ENCODE data around the gene DLG2.
"Not testable (repeated sequence)": the region's sequence is repeated elsewhere in the genome, so short reads cannot be mapped to it uniquely, and the experiment has no call there.

DLG2 gene

DNA sequence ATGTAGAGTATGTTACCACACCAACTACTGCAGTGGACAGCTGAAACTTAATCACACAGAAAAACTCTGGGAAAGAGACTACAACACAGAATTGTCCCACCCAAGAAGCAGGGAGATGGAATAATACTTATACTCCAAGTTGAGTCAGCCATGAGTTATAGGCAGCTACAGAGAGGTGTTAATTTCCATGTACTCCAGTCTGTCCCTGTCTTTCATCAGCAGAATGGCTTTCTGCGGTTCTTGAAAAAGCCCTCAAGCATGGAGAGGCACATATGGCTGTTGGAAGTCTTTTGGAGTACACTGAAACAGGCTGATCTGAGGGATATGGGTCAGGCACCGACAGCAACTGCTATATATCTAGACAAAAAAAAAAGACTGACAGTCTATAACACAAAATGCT, 219.5 kb downstream of the DLG2 start:
- no peak for DNase-seq (ENCODE audit: low read depth)
- TF ChIP-seq CTCF (conservative IDR thresholded peaks at IDR 0.05; ENCODE audit: low read depth, low read length): no peak
- H3K4me3 ChIP-seq (ENCODE audit: low read depth, low read length): no peak overlapping the region

- DNase-seq (ENCODE audit: low read depth): no peak
- no peak for TF ChIP-seq CTCF (conservative IDR thresholded peaks at IDR 0.05; ENCODE audit: low read depth, low read length)
- no peak overlapping the region for H3K4me3 ChIP-seq (ENCODE audit: low read depth, low read length)
These were observed 220.3 kb downstream of the DLG2 start for GRCh38 chr11:85406841-85407240.

- no peak for DNase-seq (ENCODE audit: low read depth)
- no peak for TF ChIP-seq CTCF (conservative IDR thresholded peaks at IDR 0.05; ENCODE audit: low read depth, low read length)
- H3K4me3 ChIP-seq (ENCODE audit: low read depth, low read length): no peak overlapping the region
These were observed 220.8 kb downstream of the DLG2 start for GRCh38 chr11:85406316-85406715.

DNA sequence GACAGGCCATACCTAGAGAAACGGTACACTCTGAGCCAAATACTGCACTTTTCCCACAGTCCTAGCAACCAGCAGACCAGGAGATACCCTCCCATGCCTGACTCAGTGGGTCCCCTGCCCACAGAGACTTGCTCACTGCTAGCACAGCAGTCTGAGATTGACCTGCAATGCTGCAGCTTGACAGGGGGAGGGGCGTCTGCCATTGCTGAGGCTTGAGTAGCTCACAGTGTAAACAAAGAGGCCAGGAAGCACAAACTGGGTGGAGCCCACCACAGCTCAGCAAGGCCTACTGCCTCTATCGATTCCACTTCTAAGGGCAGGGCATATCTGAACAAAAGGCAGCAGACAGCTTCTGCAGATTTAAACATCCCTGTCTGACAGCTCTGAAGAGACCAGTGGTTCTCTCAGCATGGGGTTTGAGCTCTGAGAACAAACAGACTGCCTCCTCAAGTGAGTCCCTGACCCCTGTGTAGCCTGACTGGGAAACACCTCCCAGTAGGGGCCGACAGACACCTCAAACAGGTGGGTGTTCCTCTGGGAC, 231.6 kb downstream of the DLG2 start:
- not testable (repeated sequence) for DNase-seq (ENCODE audit: low read depth); H3K4me3 ChIP-seq (ENCODE audit: low read depth, low read length)

- no peak for DNase-seq (ENCODE audit: low read depth)
- no peak for TF ChIP-seq CTCF (conservative IDR thresholded peaks at IDR 0.05; ENCODE audit: low read depth, low read length)
- no peak overlapping the region for H3K4me3 ChIP-seq (ENCODE audit: low read depth, low read length)
These were observed 232.9 kb downstream of the DLG2 start for GRCh38 chr11:85394283-85394682.

DNA sequence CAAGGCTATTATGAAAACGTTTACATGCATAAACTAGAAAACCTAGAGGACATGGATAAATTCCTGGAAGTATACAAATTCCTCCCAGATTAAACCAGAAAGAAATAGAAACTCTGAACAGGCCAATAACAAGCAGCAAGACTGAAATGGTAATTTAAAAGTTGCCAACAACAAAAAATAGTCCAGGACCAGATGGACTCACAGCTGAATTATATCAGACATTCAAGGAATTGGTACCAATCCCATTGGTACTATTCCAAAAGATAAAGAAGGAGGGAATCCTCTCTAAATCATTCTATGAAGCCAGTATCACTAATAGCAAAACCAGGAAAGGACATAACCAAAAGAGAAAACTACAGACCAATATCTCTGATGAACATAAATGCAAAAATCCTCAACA, 236.0 kb downstream of the DLG2 start:
- H3K4me3 ChIP-seq (ENCODE audit: low read depth, low read length): no peak overlapping the region
- no peak for TF ChIP-seq CTCF (conservative IDR thresholded peaks at IDR 0.05; ENCODE audit: low read depth, low read length)
- DNase-seq (ENCODE audit: low read depth): no peak

DNA sequence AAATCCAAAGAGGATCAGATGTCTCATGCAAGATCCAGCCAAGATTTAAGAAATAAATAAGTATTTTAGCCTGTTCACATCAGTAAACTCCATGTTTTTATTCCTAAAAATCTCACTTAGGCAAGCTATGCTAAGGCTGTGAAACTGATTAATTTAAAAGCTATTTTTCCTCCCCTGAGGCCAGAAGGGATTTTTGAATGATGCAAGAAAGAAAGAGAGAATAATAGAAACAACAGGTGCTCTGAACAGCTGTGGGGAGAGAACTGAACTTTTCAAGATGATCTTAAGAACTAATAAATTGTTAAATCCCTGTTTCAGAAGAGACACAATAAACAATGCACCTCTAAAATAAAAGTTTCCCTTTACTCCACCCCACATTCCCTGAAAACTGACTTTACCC, 241.6 kb downstream of the DLG2 start:
- H3K4me3 ChIP-seq (ENCODE audit: low read depth, low read length): no peak overlapping the region
- DNase-seq (ENCODE audit: low read depth): no peak
- TF ChIP-seq CTCF (conservative IDR thresholded peaks at IDR 0.05; ENCODE audit: low read depth, low read length): no peak

DNA sequence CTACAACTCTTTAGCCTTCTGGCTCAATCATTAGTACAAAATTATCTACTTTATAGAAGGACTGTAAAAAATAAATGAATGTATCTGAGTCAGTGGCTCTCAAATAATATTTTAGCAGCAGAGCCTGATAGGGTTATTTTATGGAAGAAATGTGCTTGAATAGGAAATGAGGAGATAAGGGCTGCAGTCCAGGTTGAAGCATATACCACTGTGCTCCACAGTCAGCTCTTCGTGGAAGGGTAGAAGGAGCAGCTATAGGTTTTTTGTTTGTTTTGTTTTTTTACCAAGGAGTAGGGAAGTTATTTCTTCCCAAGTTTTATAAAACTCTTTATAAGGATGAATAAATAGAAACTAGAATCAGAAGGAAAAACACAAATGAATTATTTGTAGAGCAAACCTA, 242.0 kb downstream of the DLG2 start:
- no peak for DNase-seq (ENCODE audit: low read depth)
- no peak overlapping the region for H3K4me3 ChIP-seq (ENCODE audit: low read depth, low read length)
- TF ChIP-seq CTCF (conservative IDR thresholded peaks at IDR 0.05; ENCODE audit: low read depth, low read length): no peak

All from choroid plexus epithelial cell (primary cell).